HepG2 (cell line): Measurements from ENCODE around the gene ENPP4. TPM values are rescaled to one million over a fixed set of nuclear protein-coding genes. Genes with fewer than 3 reads are reported as not detected.

Source experiments
- ARID5B ChIP-seq: IDR thresholded peaks from 2 replicates; pipeline ENCODE4 v1.4.0; 2020; ENCODE audit warnings: mild to moderate bottlenecking, missing genetic modification reagents
- CCAR2 ChIP-seq: fragments of 200-400 bp; formaldehyde crosslinking; optimal IDR thresholded peaks from 2 replicates; pipeline ENCODE3; 2018; ENCODE audit warnings: low read depth, mild to moderate bottlenecking, low read length, moderate library complexity
- FOXP1 ChIP-seq, 2 experiments: fragments of 450-650 bp in 1 of 2; IDR thresholded peaks; 2 replicates each; pipeline ENCODE4 v1.6.1; 2017 to 2018; ENCODE audit warnings: antibody characterized with exemption in 1 of 2
- GATA4 ChIP-seq: sonication (generic); IDR thresholded peaks from 2 replicates; pipeline ENCODE4 v1.6.1; 2016; ENCODE audit warnings: antibody characterized with exemption, low read depth, borderline replicate concordance
- NR3C1 ChIP-seq: sonication (generic); formaldehyde crosslinking; IDR thresholded peaks from 2 replicates; pipeline ENCODE4 v1.4.0; 2020; ENCODE audit warnings: missing genetic modification reagents
- PCBP1 ChIP-seq: fragments of 200-400 bp; formaldehyde crosslinking; IDR thresholded peaks from 2 replicates; pipeline ENCODE4 v1.6.1; 2017; ENCODE audit warnings: mild to moderate bottlenecking, low read depth, low read length, borderline replicate concordance
- POGK ChIP-seq: sonication (generic); formaldehyde crosslinking; conservative IDR thresholded peaks from 2 replicates; pipeline ENCODE4 v1.8.0; 2022; ENCODE audit warnings: mild to moderate bottlenecking, moderate library complexity, missing genetic modification reagents
- SP1 ChIP-seq, 2 experiments: fragments of 450-650 bp in 1 of 2; sonication (generic) in 1 of 2; formaldehyde crosslinking in 1 of 2; IDR thresholded peaks; 2 replicates each; pipeline versions ENCODE4 v1.4.0 to v1.6.1; 2016 to 2020; ENCODE audit warnings: missing genetic modification reagents in 1 of 2
- SRSF4 ChIP-seq: fragments of 200-400 bp; formaldehyde crosslinking; IDR thresholded peaks from one replicate; pipeline ENCODE4 v1.6.1; 2018; ENCODE audit warnings: mild to moderate bottlenecking, low read depth, low read length, moderate library complexity; ENCODE audit not compliant: poor library complexity, severe bottlenecking
- TGIF2 ChIP-seq: IDR thresholded peaks from 2 replicates; pipeline ENCODE4 v1.6.1; 2016; ENCODE audit warnings: control low read depth, missing compliant biosample characterization
- ZIK1 ChIP-seq: sonication (generic); formaldehyde crosslinking; IDR thresholded peaks from 2 replicates; pipeline ENCODE4 v1.5.0; 2020; ENCODE audit warnings: mild to moderate bottlenecking, low read depth, missing genetic modification reagents, borderline replicate concordance
- ZKSCAN5 ChIP-seq: sonication (generic); formaldehyde crosslinking; IDR thresholded peaks from 2 replicates; pipeline ENCODE4 v1.5.1; 2020; ENCODE audit warnings: mild to moderate bottlenecking, missing genetic modification reagents
- ZNF143 ChIP-seq: sonication (generic); formaldehyde crosslinking; IDR thresholded peaks from 2 replicates; pipeline ENCODE4 v1.4.0; 2020; ENCODE audit warnings: missing genetic modification reagents
- ZNF234 ChIP-seq: sonication (generic); formaldehyde crosslinking; conservative IDR thresholded peaks from 2 replicates; pipeline ENCODE4 v1.5.1; 2020; ENCODE audit warnings: mild to moderate bottlenecking, missing genetic modification reagents
- ZNF510 ChIP-seq: sonication (generic); formaldehyde crosslinking; IDR thresholded peaks from 2 replicates; pipeline ENCODE4 v1.4.0; 2020; ENCODE audit warnings: low read depth, mild to moderate bottlenecking, missing genetic modification reagents
- ZNF550 ChIP-seq: sonication (generic); formaldehyde crosslinking; IDR thresholded peaks from 2 replicates; pipeline ENCODE4 v1.4.0; 2020; ENCODE audit warnings: mild to moderate bottlenecking, missing genetic modification reagents, borderline replicate concordance
- ZNF792 ChIP-seq: IDR thresholded peaks from 2 replicates; pipeline ENCODE4 v1.6.1; 2016
- polyA plus RNA-seq, 8 experiments: library from polyadenylated mRNA; depleted of rRNA in 3 of 8; stranded (reverse) in 7 of 8; unstranded in 1 of 8; fragments of >200 nt; fragmentation: Illumina TruSeq in 4 of 8; extraction: Trizol in 4 of 8; gene quantifications; 2 replicates each; pipeline versions ENCODE4 v1.2.1 to v1.2.3, GENCODE V29; 2011 to 2016; ENCODE audit warnings: low read depth in 4 of 8, missing spikeins in 1 of 8, mixed read lengths in 1 of 8; ENCODE audit not compliant: insufficient read depth in 1 of 8
- total RNA-seq, 5 experiments: library from RNA; depleted of rRNA; stranded (reverse); fragments of >200 nt; fragmentation: Illumina TruSeq; extraction: Trizol; gene quantifications; 2 replicates each; pipeline ENCODE4 v1.2.3, GENCODE V29; 2016; ENCODE audit warnings: low read depth in 1 of 5
- TF ChIP-seq, protein P1 (sequence below): sonication (generic); formaldehyde crosslinking; IDR thresholded peaks from 2 replicates; pipeline ENCODE4 v1.4.0; 2020; ENCODE audit warnings: mild to moderate bottlenecking, missing genetic modification reagents, borderline replicate concordance
- TF ChIP-seq, protein P2 (sequence below): sonication (generic); IDR thresholded peaks from 2 replicates; pipeline ENCODE4 v1.6.1; 2016; ENCODE audit warnings: low read depth, borderline replicate concordance

Gene ENPP4
- total and polyA plus RNA-seq, 2 of the 13 experiments (the other 11 are each of a cell fraction or from before 2014, with no cell fraction given): 0.04 to 0.38 TPM

- TF ChIP-seq ARID5B (CRISPR knock-in tag) (peak; percentile 36; the same call in 1 of the 2 replicates), CCAR2 (no peak), POGK (CRISPR knock-in tag) (no peak), ZNF792 (CRISPR knock-in tag) (no peak), ZNF510 (CRISPR knock-in tag) (no peak), FOXP1 (IDR thresholded peaks at IDR 0.05) (no peak), FOXP1 (CRISPR knock-in tag; IDR thresholded peaks at IDR 0.05) (no peak), SRSF4 (no peak), GATA4 (no peak), ZNF550 (CRISPR knock-in tag) (no peak), ZIK1 (no peak), SP1 (IDR thresholded peaks at IDR 0.05) (no peak), SP1 (CRISPR knock-in tag; IDR thresholded peaks at IDR 0.05) (no peak), TGIF2 (no peak), ZNF143 (CRISPR knock-in tag) (no peak), PCBP1 (no peak), ZKSCAN5 (CRISPR knock-in tag) (no peak), NR3C1 (no peak), ZNF234 (CRISPR knock-in tag) (no peak)
- TF ChIP-seq, protein P1, sequence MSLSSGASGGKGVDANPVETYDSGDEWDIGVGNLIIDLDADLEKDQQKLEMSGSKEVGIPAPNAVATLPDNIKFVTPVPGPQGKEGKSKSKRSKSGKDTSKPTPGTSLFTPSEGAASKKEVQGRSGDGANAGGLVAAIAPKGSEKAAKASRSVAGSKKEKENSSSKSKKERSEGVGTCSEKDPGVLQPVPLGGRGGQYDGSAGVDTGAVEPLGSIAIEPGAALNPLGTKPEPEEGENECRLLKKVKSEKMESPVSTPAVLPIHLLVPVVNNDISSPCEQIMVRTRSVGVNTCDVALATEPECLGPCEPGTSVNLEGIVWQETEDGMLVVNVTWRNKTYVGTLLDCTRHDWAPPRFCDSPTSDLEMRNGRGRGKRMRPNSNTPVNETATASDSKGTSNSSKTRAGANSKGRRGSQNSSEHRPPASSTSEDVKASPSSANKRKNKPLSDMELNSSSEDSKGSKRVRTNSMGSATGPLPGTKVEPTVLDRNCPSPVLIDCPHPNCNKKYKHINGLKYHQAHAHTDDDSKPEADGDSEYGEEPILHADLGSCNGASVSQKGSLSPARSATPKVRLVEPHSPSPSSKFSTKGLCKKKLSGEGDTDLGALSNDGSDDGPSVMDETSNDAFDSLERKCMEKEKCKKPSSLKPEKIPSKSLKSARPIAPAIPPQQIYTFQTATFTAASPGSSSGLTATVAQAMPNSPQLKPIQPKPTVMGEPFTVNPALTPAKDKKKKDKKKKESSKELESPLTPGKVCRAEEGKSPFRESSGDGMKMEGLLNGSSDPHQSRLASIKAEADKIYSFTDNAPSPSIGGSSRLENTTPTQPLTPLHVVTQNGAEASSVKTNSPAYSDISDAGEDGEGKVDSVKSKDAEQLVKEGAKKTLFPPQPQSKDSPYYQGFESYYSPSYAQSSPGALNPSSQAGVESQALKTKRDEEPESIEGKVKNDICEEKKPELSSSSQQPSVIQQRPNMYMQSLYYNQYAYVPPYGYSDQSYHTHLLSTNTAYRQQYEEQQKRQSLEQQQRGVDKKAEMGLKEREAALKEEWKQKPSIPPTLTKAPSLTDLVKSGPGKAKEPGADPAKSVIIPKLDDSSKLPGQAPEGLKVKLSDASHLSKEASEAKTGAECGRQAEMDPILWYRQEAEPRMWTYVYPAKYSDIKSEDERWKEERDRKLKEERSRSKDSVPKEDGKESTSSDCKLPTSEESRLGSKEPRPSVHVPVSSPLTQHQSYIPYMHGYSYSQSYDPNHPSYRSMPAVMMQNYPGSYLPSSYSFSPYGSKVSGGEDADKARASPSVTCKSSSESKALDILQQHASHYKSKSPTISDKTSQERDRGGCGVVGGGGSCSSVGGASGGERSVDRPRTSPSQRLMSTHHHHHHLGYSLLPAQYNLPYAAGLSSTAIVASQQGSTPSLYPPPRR: no peak
- TF ChIP-seq, protein P2, sequence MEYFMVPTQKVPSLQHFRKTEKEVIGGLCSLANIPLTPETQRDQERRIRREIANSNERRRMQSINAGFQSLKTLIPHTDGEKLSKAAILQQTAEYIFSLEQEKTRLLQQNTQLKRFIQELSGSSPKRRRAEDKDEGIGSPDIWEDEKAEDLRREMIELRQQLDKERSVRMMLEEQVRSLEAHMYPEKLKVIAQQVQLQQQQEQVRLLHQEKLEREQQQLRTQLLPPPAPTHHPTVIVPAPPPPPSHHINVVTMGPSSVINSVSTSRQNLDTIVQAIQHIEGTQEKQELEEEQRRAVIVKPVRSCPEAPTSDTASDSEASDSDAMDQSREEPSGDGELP: no peak
Measured at GRCh38 chr6:46098678-46099077, 31.1 kb upstream of the ENPP4 start (continued).
